MM.1S (cell line): ENCODE measurements around the gene DIPK1B.

ENCODE experiments used
- CTCF ChIP-seq: fragments of 300-600 bp; sonication (generic); IDR thresholded peaks from 2 replicates; pipeline ENCODE4 v1.5.1; 2016; ENCODE audit warnings: antibody characterized with exemption, low read length, mixed read lengths
- EZH2 ChIP-seq: fragments of 300-600 bp; sonication (generic); optimal IDR thresholded peaks from 2 replicates; pipeline ENCODE3; 2017; ENCODE audit warnings: low read depth, mild to moderate bottlenecking, antibody characterized with exemption, low read length, mixed read lengths

- no peak for TF ChIP-seq EZH2
- TF ChIP-seq CTCF, result no peak
Observed at GRCh38 chr9:136685216-136685615, 27.2 kb upstream of the DIPK1B start.
